Heart right ventricle (tissue), 16 donors: ENCODE results near the gene SPEF2. TPM values are rescaled to one million over a fixed set of nuclear protein-coding genes. Genes with fewer than 3 reads are reported as not detected.

ENCODE experiments used
- ATAC-seq, 8 donors: fragments of 200-7000 bp; cut with Tn5 transposase; one replicate each; pipeline ENCODE4 v1.9.1; 2020; ENCODE audit warnings: mild to moderate bottlenecking in 8 of 8, moderate library complexity in 8 of 8, moderate number of reproducible peaks in 1 of 8
- DNase-seq, 2 donors: peaks; one replicate each; pipeline ENCODE4 v3.0.0-alpha.2; 2020
- H3K27ac ChIP-seq, 10 donors: fragments of 200-600 bp; sonication (generic) in 2 of 10; one replicate each; pipeline versions ENCODE4 v1.5.0 to v1.8.0; 2020 to 2022; ENCODE audit warnings: mild to moderate bottlenecking in 3 of 10
- H3K27me3 ChIP-seq, 7 donors: fragments of 200-600 bp; one replicate each; pipeline ENCODE4 v1.8.0; 2021 to 2022; ENCODE audit warnings: mild to moderate bottlenecking in 2 of 7
- H3K36me3 ChIP-seq, 9 donors: fragments of 200-600 bp; sonication (generic) in 1 of 9; one replicate each; pipeline versions ENCODE4 v1.5.0 to v1.8.0; 2020 to 2022; ENCODE audit warnings: mild to moderate bottlenecking in 2 of 9
- H3K4me1 ChIP-seq, 9 donors: fragments of 200-600 bp; sonication (generic) in 1 of 9; one replicate each; pipeline versions ENCODE4 v1.5.0 to v1.8.0; 2020 to 2022; ENCODE audit warnings: mild to moderate bottlenecking in 4 of 9
- H3K4me3 ChIP-seq, 10 donors: fragments of 200-600 bp; sonication (generic) in 2 of 10; one replicate each; pipeline versions ENCODE4 v1.5.0 to v1.8.0; 2020 to 2022; ENCODE audit warnings: mild to moderate bottlenecking in 7 of 10, moderate library complexity in 2 of 10
- H3K9me3 ChIP-seq, 11 donors: fragments of 200-600 bp in 10 of 11; sonication (generic) in 2 of 11; one replicate each; pipeline versions ENCODE4 v1.5.0 to v1.8.0; 2013 to 2022; ENCODE audit warnings: mild to moderate bottlenecking in 2 of 11, control low read depth in 1 of 11, moderate library complexity in 1 of 11
- WGBS, 2 donors: extraction: QIAGEN DNeasy Blood & Tissue Kit; methylation state at CpG; one replicate each; pipeline ENCODE4 v1.1.7; 2013; ENCODE audit warnings: inconsistent platforms in 1 of 2; 5-methylcytosine and 5-hydroxymethylcytosine counted together
- intact Hi-C, 10 donors: fragments of 100-400 bp; cut with DNase I; formaldehyde crosslinking; loops; one replicate each; pipeline versions ENCODE4 v1.11.1 to v1.14.2; 2022
- polyA plus RNA-seq, 2 donors: library from polyadenylated mRNA; stranded (reverse); fragments of 200-250 nt; gene quantifications; one replicate each; pipeline ENCODE4 v1.2.3, GENCODE V29; 2013
- total RNA-seq, 10 donors: library from RNA; stranded (reverse); fragmentation: NEBNext Ultra II Directional in 3 of 10; extraction: Animal tissue kit (Norgen Biotek cat#: 25700) in 3 of 10; gene quantifications; one replicate each; pipeline versions ENCODE4 v1.2.1 to v1.2.4, GENCODE V29; 2021 to 2023
- TF ChIP-seq, protein P1 (sequence below), 9 donors: fragments of 200-600 bp; sonication (generic) in 2 of 9; IDR thresholded peaks; one replicate each; pipeline versions ENCODE4 v1.5.0 to v1.8.0; 2021 to 2022; ENCODE audit warnings: antibody characterized with exemption in 9 of 9, mild to moderate bottlenecking in 5 of 9, moderate library complexity in 1 of 9
- donor health status: Arrhythmogenic right ventricular cardiomyopathy.
- donor health status: ischemic (EF 13 %, LVEDD 7.1; RV severe dilation, severe dysfunction).
- donor health status: healthy with polysubstance abuse.
- donor health status: DM: no; HTN: yes; CAD: no.
- donor health status: DM: no; HTN: no; CAD: no.
- donor health status: ischemic (EF 25% LVEDD 6.9; RV normal size, moderate dysfunction).
- donor health status: ischemic (EF 25% LVEDD 5.7; RV mildly dilated, moderate dysfunction).
- donor health status: healthy.
- donor health status: DM: yes; HTN: yes; CAD: no.
- donor health status: Ischemic cardiomyopathy.
- donor health status: ischemic (EF 35%, LVEDD 5.7; RV mildly dilated, moderate dysfunction).
- donor health status: nonischemic (EF 11% LVEDD 7.7; RV severe dilation, severe dysfunction).
- donor health status: DM: yes; HTN: yes; CAD: no.
- donor health status: PGD.
- donor health status: ischemic (EF 29% LVEDD 5.4; RV normal size, mild dysfunction).
- donor health status: nonischemic (EF 23%, LVEDD 6.1; RV moderate dilation, normal function).

SPEF2 gene
- total and polyA plus RNA-seq, 12 donors, result 0.42 to 3.2 (median 1.7) TPM

DNA sequence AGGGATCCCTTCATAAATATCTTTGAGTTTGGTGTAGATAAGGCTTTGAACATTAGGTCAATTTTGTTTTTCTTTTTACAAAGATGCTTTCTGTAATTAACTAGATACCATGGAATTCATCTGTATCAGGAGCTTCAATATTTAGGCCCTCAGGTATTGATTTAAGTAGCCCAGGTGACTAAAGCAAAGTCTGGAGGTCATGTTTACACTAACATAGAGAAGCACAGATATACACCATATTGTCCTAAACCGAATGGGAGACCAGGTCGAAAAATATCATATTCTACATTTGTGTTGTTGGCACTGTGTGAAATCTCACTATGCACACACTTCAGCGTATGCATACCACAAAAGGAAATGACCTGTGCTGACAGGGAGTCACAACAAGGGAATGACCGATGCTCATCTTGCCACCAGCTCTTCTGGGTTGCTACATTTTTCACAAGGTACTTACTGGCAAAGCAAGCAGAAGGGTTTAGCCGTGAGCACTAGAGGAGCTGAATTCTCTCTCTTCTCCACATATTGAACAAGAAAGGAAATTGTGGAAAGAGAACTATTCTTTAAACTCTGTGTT lies 140.6 kb downstream of the SPEF2 start:
- Histone ChIP-seq H3K27me3 (no peaks in the 10 kb centered on the region), H3K4me3 (no peak overlapping the region), H3K36me3 (no peaks in the 10 kb centered on the region), H3K27ac (no peak overlapping the region), H3K4me1 (no peaks in the 10 kb centered on the region), H3K9me3 (no peaks in the 10 kb centered on the region)
- TF ChIP-seq, protein P1, sequence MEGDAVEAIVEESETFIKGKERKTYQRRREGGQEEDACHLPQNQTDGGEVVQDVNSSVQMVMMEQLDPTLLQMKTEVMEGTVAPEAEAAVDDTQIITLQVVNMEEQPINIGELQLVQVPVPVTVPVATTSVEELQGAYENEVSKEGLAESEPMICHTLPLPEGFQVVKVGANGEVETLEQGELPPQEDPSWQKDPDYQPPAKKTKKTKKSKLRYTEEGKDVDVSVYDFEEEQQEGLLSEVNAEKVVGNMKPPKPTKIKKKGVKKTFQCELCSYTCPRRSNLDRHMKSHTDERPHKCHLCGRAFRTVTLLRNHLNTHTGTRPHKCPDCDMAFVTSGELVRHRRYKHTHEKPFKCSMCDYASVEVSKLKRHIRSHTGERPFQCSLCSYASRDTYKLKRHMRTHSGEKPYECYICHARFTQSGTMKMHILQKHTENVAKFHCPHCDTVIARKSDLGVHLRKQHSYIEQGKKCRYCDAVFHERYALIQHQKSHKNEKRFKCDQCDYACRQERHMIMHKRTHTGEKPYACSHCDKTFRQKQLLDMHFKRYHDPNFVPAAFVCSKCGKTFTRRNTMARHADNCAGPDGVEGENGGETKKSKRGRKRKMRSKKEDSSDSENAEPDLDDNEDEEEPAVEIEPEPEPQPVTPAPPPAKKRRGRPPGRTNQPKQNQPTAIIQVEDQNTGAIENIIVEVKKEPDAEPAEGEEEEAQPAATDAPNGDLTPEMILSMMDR (IDR thresholded peaks at IDR 0.05), result no peak
- no peak for DNase-seq
- intact Hi-C loops, result no loop called here
- no peak for ATAC-seq
- WGBS, 2 donors, result 68 to 80% methylated on average over 5 of the region's 5 CpGs

DNA sequence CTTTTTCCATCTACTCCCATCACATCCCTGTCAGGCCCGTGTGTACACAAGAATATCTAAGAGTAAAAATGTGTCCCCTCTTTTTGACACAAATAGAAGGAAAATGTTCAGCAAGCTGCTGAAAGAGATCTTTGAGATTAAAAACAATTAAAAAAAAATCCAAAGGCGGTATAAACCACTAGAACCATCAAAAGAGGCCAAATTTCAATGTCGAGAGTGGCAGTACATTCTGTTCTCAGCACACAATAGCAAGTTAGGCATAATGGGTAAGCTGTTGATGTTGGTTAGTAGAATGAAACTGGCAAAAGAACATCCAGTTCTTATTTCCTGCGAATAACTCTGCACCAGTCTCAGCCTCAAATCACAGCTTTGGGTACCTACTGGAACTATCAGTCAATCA lies 143.9 kb downstream of the SPEF2 start:
- Histone ChIP-seq H3K27me3 (no peaks in the 10 kb centered on the region), H3K27ac (no peak overlapping the region), H3K9me3 (no peaks in the 10 kb centered on the region), H3K4me3 (no peak overlapping the region), H3K36me3 (no peaks in the 10 kb centered on the region), H3K4me1 (no peaks in the 10 kb centered on the region)
- WGBS, 2 donors, result 85 to 89% methylated on average over 4 of the region's 4 CpGs
- TF ChIP-seq, protein P1 (IDR thresholded peaks at IDR 0.05), result no peak
- ATAC-seq (no peak), DNase-seq (no peak)
- intact Hi-C loops, result no loop called here

DNA sequence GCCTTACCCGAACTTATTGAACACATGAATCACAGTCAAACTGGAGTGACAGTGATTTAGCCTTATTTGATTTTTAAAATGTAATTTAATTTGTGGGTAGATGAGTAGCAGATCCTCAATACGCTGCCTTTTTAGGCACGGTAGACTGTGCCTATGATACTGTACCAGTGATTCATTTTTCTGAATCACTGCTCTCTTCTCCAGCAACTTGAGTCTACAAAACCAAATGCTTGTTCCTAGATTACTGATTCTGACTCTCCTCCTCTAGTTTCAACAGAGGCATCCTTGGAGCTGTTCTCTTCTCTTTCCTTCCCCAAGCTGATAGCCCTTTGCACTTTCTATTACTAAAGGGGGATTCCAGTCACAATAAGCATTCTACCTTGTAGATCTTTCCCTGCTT lies 144.7 kb downstream of the SPEF2 start:
- H3K9me3 ChIP-seq, result no peaks in the 10 kb centered on the region
- ATAC-seq, result no peak
- no peak for DNase-seq
- WGBS, 2 donors, result 94 to 96% methylated on average over 3 of the region's 3 CpGs
- H3K4me1 ChIP-seq, result no peaks in the 10 kb centered on the region
- no peaks in the 10 kb centered on the region for H3K36me3 ChIP-seq
- H3K27ac ChIP-seq, result no peak overlapping the region
- intact Hi-C loops, result no loop called here
- no peaks in the 10 kb centered on the region for H3K27me3 ChIP-seq
- no peak overlapping the region for H3K4me3 ChIP-seq
- TF ChIP-seq, protein P1 (IDR thresholded peaks at IDR 0.05), result no peak

DNA sequence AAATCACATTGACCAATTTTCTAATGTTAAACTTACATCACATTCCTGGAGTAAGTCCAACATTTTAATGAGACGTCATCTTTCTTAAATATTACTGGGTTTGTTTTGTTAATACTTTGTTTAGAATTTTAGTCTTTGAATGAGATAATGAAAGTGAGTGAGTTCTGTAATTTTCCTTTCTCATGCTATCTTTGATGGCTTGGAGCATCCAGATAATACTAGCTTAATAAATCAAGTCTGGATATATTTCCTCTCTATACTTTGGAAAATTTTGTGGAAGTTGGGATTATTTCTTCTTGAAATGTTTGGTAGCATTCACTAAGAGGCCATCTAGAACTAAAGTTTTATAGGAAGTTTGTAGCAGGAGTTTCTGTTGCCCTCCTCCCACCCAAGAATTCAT lies 148.3 kb downstream of the SPEF2 start:
- no peak for ATAC-seq
- WGBS, 2 donors, result 59 to 71% methylated on average over 1 of the region's 1 CpG
- TF ChIP-seq, protein P1 (IDR thresholded peaks at IDR 0.05), result no peak

More for the DNA sequence above, 148.3 kb downstream of the SPEF2 start:
- no peak overlapping the region for H3K27ac ChIP-seq
- peaks cover 0 to 7% (median 0%) of the 10 kb centered on the region in 7 donors for H3K27me3 ChIP-seq
- no peak overlapping the region for H3K4me3 ChIP-seq
- H3K9me3 ChIP-seq, result no peaks in the 10 kb centered on the region
- intact Hi-C loops, result no loop called here
- H3K36me3 ChIP-seq, result no peaks in the 10 kb centered on the region
- DNase-seq, result no peak
- H3K4me1 ChIP-seq, result no peaks in the 10 kb centered on the region
